NOMO-1 (cell line): ENCODE results near the gene RCBTB1.

Experiments
- DNase-seq, 2 experiments: peaks; one replicate each; lab custom pipeline; 2025; ENCODE audit not compliant: unreplicated experiment in 2 of 2; lab: John Stamatoyannopoulos, UW

RCBTB1 gene

DNA sequence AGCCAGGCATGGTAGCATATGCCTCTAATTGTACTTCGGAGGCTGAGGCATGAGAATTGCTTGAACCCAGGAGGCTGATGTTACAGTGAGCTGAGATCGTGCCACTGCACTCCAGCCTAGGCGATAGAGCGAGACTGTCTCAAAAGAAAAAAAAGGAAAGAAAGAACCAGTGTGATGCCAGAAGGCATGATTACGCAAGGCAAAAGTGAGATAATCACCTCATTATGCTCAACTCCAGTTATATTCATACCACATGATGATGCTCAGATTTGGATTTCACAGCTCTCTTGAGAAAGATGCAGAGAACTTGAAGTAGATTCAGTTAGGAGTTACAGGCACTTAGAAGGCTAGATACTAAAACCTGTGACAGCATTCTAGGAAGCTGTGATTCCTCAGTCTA is 21.8 kb downstream of the RCBTB1 start:
- peak in 1 of 2 experiments; percentile 16 for DNase-seq

DNA sequence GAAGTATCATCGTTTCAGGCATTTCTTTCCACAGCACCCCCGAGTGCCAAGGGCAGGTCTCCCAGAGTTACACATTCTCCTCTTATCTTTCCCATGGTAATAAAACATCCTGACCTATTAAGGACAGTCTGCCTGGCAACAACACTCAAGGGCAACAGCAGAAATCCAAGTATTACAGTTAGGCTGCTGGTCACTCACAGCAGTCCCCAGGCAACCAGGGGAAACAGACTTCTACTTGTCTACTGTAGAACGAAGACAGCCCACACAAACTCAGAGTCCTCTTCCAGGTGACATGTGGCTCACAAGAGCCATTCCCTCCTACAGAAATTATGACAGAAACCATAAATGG is 24.3 kb downstream of the RCBTB1 start:
- no peak for DNase-seq

DNA sequence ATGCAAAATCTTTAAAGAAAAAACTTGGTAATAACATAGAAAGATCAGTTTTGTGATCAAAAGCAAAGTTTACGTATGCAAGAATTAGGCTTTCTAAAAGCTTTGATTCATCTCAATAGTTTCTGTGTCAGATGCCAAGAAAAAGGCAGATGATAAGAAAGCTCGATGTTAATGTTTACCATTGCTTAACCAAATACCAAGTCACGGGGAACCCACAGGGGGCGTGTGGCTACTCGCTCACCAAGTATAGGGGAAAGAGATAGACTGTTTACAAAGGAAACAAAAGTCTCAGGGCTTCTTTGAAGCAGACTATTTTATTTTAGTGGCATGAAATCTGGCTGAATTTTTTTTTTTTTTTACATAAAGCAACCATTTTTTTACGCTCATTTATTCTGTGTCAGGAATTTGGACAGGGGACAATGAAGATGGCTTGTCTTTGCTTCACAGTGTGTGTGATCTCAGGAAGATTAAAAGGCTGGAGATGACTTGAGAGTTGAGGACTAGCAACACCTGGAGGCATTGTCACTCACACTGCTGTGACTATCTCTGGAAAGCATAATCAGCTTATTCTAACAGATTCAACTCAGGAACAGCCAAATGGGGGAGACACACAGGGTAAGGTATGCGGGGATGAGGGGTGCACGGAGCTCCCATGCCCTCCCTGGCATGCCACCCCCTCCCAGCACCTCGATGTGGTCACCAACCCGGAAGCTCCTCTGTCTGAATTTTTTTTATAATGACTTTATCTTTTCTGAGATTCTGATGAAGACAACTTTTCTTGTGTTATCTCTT is 24.9 kb downstream of the RCBTB1 start:
- no peak for DNase-seq

DNA sequence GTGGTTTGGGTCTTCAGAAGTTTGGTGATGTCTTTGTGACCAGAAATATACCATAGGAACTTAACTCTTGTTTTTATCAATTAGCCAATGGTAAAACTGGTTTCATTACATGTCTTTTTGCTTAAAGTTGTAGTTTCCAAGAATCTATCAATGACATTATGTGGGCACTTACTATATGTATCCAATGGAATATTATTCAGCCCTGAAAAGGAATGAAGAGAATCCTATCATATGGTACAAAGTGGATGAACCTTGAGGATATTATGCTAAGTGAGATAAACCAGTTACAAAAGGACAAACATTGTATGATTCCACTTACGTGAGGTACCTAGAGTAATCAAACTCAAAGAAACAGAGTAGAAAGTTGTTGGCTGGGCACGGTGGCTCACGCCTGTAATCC is 26.4 kb downstream of the RCBTB1 start:
- DNase-seq, result no peak

DNA sequence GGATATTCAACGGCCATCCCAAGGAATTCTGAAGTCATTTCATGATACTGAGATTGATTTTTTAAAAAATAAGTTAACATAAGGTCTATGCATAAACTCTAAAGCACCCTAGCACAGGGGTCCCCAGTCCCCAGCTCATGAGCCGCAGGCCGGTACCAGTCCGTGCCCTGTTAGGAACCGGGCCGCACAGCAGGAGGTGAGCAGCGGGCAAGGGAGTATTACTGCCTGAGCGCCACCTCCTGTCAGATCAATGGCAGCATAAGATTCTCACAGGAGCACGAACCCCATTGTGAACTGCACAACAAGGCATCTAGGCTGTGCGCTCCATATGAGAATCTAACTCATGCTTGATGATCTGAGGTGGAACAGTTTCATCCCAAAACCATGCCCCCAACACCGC is 31.0 kb downstream of the RCBTB1 start:
- DNase-seq, result no peak

DNA sequence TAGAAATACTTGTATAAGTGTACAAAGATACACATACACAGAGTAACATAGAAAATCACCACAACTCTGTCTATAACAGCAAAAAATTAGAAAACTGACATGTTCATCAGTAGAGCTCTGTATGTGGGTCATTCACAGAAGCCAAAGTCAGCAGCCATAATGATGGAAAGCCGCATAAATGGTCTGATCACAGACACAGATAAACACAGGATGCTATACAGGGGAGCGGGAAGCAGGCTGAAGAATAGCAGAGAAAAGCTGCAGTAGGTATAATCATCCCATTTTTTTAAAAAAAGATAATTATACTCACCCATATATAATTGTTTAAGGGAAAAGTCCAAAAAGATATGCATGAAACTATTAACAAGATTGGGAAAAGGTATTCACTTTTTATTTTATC is 31.5 kb downstream of the RCBTB1 start:
- no peak for DNase-seq

DNA sequence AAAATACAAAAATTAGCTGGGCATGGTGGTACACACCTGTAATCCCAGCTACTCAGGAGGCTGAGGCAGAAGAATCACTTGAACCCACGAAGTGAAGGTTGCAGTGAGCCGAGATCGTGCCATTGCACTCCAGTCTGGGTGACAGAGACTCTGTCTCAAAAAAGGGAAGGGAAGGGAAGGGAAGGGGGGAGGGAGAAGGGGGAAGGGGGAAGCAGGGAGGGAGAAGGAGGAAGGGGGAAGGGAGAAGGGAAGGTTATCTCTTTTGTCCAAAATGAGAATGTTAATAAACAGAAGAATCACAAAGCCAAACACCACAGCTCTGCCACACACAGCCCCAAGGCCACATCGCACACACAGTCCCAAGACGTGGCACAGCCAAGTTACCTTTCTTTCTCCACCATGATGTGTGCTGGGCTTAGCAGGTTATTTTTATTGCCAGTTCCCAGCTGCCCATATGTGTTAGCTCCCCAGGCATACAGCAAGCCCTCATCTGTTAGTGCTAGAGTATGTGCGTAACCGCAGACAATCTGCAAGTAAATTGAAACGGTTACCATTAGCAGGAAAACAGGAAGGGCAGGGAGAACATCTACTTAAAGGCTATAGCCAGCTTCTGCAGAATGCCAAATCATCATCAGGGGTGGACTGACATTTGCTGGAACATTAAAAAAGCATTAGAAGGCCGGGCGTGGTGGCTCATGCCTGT is 34.3 kb downstream of the RCBTB1 start:
- peak; percentile 45 to 47 for DNase-seq

DNA sequence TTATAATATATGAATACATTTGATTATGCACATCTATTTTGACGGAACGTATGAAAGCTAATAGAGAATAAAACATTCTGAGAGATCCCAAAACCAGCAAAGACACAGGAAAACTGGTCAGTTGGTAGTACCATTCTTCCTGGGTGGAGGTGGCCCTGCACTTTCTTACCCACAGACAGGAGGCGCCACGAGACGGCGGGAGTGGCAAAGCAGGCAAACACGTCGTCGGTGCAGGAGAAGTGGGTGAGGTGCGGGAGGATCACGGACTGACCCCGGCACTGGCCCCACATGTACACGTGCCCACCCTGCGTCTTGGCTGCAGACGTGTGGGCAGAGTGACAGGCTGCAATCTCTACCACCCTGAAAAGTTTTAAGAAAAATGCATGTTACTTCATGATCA is 36.1 kb downstream of the RCBTB1 start:
- no peak for DNase-seq

DNA sequence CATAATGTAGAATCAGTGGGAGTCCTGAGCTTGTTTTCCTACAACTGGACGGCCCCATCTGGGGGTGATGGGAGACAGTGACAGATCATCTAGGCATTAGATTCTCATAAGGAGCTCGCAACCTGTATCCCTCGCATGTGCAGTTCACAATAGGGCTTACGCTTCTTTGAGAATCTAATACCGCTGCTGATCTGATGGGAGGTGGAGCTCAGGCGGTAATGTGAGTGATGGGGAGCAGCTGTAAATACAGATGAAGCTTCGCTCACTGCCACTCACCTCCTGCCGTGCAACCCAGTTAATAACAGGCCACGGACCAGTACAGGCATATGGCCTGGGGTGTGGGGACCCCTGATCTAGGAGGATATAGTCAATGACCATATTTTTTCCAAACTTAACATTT is 38.8 kb downstream of the RCBTB1 start:
- no peak for DNase-seq

DNA sequence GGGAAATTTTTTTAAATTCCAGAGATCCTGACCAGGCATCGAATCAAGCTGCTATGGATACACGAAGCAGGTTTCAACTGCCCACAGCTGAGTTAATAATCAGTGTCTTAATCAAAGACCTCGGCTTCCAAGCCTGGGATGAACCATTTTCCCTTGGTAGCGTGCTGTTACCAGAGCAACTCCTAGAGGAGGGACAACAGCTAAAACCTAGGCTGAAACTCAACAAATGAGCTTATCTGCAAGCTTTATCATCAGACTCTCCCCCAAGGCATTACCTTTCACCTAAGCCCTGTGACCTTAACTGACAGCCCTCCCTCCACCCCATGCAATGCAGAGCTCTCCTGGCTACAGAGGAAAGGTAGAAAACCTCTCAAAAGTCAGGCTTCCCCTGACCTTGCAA is 39.7 kb downstream of the RCBTB1 start:
- no peak for DNase-seq

DNA sequence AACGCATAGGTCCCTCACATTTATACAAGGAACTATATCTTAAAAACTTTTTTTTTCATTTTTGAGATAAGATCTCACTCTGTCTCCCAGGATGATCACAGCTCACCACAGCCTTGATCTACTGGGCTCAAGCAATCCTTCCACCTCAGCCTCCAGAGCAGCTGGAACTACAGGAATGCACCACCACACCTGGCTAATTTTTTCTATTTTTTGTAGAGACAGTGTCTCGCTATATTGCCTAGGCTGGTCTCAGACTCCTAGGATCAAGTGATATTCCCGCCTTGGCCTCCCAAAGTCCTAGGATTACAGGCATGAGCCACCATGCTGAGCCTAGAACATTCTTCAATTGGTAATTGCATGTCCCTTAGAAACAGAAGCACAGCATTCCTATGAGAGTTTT is 41.7 kb downstream of the RCBTB1 start:
- DNase-seq, result no peak

DNA sequence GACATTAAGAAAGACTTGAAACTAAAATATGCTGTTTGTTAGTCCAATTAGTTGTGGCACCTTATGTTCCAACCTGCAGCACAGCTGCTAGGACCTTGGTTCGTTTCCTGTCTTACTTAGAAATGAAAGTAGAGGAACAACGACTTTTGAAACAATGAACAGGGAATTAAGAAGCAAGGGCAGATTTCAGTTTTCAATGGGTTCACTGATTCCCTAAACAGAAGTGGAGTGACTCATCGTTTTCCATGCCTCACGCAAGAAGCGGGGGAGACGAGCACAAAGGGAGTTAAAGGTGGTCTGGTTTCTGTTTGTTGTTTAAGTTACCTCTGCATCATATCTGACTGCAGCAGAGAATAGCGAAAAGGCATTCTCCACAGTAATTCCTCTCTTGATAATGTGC is 44.8 kb downstream of the RCBTB1 start:
- DNase-seq, result peak in 1 of 2 experiments; percentile 28

DNA sequence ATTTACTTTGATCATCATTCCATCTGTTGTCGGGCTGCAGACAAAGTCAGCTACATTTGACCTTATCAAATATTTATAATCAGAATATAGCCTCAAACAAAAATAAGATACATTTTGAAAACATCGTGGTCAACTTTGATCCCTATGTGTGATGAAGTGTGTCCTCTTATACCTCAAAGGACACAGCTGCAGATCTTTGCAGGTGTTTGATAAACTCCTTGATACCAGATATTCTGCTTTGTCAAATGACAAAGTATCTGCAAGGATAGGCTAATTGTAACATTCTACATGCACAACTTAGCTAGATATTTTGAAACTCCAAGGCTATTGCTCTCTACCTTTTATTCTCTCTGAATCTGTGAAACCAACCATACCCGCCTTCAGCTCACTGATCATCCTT is 45.6 kb downstream of the RCBTB1 start:
- no peak for DNase-seq

DNA sequence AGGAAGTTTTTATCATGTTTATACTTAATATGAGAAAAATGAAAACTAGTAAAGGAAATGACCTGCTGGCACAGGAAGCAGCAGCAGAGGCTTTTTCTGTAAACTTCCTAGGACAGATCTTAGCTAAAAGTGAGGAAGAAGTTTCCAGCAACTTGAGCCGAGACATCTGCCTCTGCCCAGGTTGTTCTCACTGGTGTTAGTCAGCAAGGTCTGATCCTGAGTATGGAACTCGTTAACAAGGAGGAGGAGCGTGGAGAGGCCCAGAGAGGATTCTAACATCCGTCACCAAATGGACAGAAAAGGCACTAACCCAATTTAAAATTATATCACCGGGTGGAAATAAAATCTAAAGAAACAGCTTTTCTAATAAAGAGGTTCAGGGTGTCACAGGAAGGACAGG is 46.0 kb downstream of the RCBTB1 start:
- DNase-seq, result no peak

DNA sequence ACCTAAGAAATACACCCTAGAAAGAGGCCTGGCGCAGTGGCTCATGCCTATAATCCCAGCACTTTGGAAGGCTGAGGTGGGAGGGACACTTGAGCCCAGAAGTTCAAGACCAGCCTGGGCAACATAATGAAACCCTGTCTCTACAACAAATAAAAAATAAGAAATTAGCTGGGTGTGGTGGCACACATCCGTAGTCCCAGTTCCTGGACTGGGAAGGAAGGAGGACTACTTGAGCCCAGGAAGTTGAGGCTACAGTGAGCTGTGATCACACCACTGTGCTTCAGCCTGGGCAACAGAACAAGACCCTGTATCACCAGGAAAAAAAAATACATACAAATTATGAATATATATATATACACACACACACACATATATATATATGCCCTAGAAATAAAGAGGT is 47.0 kb downstream of the RCBTB1 start:
- DNase-seq, result no peak

DNA sequence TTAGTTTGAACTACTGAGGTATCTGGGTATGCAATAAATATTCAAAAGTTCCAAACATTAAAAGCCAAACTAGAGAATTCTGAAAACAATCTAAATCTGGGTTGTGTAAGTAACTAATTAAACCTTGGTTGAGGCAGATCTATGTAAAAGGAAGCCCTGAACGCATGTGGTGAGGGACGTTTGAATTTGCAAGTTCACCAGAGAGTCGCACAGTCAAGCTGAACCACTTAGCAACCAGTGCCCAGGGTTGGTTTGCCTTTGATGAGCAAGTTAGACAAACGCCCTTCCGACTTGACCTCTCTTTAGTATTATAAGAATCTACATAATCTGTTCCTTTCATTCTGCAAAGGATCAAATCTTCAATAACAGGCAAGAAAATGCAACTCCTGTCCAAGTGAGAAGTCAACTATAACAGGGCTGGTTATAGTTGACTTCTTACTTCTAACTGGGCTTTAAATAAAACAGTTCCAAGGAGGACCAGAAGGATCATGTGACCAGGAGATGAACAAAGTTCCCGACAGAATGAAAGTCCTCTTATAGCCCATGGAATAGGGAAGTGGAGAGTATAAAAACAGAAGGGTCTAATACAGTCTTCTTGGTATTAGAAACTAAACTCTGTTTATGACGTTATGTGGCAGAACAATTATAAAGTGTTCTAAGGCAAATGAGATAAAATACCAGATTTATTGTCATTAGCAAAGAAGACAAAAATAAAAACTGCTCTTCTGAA is 49.0 kb downstream of the RCBTB1 start:
- DNase-seq, result peak in 1 of 2 experiments; percentile 10

DNA sequence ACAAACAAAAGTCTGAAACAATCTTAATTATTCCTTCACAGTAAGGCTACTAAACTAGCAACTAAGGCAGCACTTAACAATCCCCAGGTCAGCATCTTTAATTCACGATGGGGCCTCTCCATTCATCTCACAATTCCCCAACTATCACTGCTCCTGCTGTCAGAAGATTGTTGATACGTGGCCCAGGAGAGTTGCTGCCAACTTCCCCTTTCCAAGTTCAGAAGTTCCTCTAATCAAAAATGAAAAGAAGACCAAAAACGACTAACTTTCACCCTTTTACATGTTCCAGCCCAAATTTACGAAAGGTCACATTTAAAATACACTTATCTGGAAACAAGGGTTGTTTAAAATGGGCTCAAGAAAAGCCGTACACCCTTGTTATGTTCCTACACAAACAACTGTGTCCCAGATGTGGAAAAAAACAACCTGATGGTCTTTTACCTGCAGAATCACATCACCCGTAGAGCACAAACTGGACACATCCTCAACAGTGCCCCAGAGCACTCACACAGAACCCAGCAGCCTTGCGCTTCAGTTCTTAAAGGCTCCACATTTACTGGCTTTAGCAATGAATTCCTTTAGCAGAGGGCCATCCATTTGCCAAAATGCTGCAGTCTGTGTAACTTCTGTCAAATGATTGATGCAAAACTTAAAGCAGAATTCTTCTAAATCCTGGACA is 51.6 kb downstream of the RCBTB1 start:
- DNase-seq, result peak; percentile 21 to 70

DNA sequence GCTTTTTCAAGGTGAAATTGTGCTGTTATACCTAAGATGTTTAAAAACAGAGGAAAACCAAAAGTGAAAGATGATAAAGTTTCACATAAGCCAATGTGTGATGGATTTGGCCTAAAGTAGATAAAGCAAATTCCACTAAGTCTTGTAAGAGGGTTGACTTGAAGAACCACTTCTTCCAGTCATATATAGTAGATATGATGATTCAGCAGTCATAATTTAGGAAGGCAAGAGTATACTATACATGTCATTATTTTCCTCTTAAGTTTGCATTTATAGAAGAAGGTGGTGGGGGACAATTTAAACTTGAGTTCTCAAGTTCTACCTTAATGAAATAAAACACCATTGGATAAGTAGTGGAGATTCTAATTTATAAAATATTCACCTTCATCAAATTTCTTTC is 52.3 kb downstream of the RCBTB1 start:
- DNase-seq, result no peak

DNA sequence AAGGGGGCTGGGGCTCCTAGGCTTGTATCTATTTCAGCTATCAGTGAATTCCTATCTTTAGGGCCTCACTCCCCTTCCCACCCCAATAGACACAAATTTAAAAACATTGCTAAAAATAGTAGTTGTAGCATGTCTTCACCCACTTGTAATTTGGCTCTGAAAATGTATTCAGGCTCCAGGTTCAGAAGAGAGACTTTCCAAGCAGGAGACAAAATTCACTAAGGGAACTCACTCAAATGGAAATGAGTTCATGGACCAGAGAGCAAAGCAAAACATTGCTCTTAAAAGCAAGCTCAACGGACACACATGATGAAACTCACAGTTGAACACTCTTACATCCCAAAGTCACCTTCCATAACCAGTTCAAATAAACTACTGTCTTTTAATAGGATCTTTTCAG is 52.8 kb downstream of the RCBTB1 start:
- DNase-seq, result no peak

DNA sequence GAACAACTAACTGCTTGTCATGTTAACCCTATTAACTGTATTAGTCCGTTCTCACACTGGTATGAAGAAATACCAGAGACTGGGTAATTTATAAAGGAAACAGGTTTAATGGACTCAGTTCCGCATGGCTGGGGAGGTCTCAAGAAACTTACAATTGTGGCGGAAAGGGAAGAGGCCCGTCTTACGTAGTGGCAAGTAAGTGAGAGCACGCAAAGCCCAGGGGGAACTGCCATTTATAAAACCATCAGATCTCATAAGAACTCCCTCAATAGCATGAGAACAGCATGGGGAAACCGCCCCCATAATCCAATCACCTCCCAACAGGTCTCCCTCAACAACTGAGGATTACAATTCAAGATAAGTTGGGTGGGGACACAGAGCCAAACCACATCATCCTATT is 54.9 kb downstream of the RCBTB1 start:
- DNase-seq, result peak; percentile 91 to 94

DNA sequence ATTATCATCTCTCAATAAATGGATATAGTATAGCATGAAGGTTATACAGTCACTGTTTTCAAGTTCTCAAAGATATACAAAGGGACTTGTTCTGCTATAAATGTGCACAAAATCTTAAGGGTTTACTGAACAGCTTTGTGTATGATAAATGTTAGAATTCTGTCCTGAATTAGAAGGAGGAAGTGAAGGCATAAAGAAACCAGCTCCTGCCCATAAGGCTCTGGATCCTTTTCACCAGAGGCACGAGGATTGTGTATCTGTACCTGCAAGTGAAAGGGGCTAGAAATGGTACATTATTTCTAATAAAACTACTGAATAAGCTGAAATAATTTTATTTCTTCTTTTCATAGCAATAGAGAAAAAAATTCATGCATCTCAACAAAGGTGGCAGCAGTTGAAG is 57.2 kb downstream of the RCBTB1 start:
- DNase-seq, result peak in 1 of 2 experiments; percentile 55
